ENCODE measurements around the gene IFT52.

IFT52 gene

DNA sequence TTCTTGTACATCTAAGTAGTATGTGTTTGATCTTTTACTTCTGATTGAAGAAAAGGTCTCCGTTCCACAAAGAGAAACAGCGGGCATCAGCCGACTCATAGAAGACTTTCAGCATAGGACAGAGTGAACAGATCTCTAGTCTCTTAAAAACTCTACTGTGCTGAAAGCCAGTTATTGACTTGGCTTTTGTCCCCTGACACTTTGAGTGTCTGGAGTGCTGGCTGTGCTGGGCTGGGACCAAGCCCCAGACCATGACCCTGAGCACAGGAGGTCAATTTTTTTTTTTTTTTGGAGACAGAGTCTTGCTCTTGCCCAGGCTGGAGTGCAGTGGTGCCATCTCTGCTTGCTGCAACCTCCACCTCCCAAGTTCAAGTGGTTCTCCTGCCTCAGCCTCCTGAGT lies 104.0 kb downstream of the IFT52 start:
- DNase-seq: no peak

DNA sequence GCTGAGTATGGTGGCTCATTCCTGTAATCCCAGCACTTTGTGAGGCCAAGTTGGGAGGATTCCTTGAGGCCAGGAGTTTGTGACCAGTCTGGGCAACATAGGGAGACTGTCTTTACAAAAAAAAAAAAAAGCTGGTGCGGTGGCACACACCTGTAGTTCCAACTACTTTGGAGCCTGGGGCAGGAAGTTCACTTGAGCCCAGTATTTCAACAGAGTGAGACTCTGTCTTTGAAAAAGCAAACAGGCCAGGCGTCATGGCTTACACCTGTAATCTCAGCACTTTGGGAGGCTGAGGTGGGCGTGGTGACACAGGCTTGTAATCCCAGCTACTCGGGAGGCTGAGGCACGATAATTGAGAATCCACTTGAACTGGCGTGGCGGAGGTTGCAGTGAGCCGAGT lies 104.8 kb downstream of the IFT52 start:
- DNase-seq: no peak

Measured in cortex of kidney (tissue), 1 donor.